ENCODE measurements around the gene STT3B.

The STT3B gene

DNA sequence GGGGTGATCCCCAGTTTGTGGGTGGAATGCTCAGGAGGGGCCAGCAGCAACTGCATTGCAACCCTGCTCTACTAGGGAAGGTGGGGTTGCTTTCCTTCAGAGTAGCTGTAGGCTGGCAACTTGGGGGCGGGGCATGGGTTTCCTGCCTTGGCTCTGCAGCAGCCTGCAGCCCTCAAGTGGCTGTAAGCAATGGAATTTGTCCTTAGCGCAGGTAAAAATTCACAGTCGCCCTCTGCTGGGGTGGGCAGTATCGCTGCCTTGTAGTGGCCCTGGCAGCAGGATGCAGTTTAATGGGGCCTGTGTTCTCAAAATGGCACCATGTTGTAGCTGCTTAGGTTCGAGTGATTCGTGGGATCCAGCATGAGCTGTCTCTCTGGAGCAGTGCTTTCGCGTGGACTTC, 29.8 kb downstream of the STT3B start:
- no peak overlapping the region for H3K4me3 ChIP-seq (ENCODE audit: low read depth, low read length)
- TF ChIP-seq, protein P1, sequence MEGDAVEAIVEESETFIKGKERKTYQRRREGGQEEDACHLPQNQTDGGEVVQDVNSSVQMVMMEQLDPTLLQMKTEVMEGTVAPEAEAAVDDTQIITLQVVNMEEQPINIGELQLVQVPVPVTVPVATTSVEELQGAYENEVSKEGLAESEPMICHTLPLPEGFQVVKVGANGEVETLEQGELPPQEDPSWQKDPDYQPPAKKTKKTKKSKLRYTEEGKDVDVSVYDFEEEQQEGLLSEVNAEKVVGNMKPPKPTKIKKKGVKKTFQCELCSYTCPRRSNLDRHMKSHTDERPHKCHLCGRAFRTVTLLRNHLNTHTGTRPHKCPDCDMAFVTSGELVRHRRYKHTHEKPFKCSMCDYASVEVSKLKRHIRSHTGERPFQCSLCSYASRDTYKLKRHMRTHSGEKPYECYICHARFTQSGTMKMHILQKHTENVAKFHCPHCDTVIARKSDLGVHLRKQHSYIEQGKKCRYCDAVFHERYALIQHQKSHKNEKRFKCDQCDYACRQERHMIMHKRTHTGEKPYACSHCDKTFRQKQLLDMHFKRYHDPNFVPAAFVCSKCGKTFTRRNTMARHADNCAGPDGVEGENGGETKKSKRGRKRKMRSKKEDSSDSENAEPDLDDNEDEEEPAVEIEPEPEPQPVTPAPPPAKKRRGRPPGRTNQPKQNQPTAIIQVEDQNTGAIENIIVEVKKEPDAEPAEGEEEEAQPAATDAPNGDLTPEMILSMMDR (IDR thresholded peaks at IDR 0.05; ENCODE audit: borderline replicate concordance, insufficient read depth, low read depth, low read length): no peak

DNA sequence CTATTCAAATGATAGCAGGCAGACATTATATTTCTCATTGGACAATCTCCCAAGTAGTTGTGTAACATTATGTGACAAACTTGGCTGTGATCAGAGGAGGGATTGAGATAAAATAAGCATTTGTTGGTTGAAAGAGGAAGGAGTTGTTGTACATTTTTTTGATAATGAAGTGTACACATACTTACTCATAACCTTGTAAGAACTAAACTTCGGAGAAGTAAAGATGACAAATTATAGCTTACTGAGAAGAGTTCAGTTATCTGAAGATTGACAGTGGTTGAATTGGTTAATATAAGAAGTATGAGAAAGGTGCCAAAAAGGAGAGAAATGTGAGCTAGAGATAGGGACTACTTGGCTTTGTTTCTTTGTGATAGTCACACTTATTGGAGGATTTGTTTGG, 32.6 kb downstream of the STT3B start:
- TF ChIP-seq, protein P1 (IDR thresholded peaks at IDR 0.05; ENCODE audit: borderline replicate concordance, insufficient read depth, low read depth, low read length): no peak
- H3K4me3 ChIP-seq (ENCODE audit: low read depth, low read length): no peak overlapping the region

DNA sequence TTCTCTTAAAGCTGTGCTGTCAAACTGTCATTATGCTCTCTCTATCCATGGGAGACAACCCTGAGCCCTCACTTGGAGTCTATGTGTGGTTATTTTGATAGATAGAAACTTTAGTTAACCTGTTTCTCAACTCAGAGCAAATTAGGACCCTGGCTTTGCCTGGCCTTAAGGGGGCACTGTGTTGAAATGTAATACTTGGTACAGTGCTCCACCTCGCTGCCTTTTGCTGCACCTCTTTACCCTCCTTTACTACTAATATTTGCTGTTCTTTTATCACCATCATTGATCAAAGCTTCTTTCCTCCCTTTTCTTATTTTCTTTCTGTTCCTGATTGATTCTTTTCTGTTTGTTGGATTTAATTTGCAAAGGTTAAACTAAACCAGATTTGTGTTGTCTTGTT, 34.3 kb downstream of the STT3B start:
- TF ChIP-seq, protein P1 (IDR thresholded peaks at IDR 0.05; ENCODE audit: borderline replicate concordance, insufficient read depth, low read depth, low read length): peak; percentile 48; the same call in 1 of the 2 replicates
- H3K4me3 ChIP-seq (ENCODE audit: low read depth, low read length): no peak overlapping the region

DNA sequence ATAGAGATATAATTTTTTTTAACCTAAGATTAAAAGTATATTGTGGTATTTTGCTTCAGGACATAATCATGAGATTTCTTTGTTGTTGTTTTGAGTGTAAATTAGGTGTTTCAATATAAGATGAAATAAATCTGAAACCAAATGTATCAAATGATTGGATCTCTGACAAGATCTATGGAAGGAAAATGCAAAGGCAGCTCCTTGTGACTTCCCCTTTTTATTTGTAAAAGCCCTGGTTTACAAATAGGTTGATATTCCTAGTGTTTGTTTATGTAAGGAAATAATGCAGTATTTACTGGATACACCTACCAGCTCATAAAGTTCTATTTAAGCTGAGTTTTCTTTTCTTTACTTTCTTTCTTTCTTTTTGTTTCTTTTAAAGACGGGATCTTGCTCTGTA, 35.9 kb downstream of the STT3B start:
- TF ChIP-seq, protein P1 (IDR thresholded peaks at IDR 0.05; ENCODE audit: borderline replicate concordance, insufficient read depth, low read depth, low read length): no peak
- no peak overlapping the region for H3K4me3 ChIP-seq (ENCODE audit: low read depth, low read length)

DNA sequence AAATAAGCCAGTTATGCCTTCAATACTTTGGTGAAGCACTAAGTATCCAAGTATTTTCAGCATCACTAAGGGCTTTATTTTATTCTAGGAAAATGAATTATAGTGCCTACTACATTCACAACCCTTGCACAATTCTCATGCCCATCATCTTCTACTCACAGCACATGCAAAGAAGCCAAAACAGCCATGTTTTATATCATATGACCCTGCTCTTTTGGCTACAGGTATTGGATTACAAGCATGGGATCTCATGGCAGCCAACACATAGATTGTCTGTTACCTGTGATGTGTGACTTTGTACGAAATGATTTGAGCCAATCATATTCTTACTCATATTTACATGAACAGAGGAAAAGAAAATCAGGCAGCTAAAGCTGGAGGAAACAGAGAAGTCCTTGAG, 38.6 kb downstream of the STT3B start:
- no peak overlapping the region for H3K4me3 ChIP-seq (ENCODE audit: low read depth, low read length)
- TF ChIP-seq, protein P1 (IDR thresholded peaks at IDR 0.05; ENCODE audit: borderline replicate concordance, insufficient read depth, low read depth, low read length): no peak

DNA sequence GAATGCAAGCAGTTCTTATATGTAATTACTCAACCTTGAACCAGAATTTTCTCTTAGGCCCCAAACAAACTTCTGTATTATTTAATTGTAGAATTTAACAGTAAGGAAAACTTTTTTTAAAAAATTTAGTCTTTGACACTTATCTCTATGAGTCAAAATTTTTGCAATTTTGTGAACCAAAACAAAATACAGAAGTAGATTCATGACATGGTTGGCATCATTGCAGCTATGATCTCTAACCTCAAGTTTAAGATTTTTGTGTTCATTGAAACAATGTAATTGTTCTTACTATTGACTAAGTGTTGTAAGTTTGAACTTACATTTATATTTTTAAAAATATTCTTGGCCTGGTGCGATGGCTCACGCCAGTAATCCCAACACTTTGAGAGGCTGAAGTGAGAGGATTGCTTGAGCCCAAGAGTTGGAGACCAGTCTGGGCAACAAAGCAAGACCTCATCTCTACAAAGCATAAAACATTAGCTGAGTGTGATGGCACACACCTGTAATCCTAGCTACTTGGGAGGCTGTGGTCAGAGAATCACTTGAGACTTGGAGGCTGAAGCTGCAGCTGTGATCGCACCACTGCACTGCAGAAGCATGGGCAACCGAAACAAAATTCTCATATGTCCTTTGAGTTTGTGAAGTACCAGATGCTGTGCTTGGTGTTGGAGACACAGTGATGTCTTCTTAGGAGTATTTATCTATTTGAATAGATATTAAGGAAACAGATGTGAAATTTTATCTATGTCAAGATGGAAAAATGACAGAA, 39.7 kb downstream of the STT3B start:
- TF ChIP-seq, protein P1 (IDR thresholded peaks at IDR 0.05; ENCODE audit: borderline replicate concordance, insufficient read depth, low read depth, low read length): no peak
- H3K4me3 ChIP-seq (ENCODE audit: low read depth, low read length): no peak overlapping the region

All from GM12875 (cell line).